ENCODE measurements around the gene ENO2.

GRCh38 chr12:6919588-6919987, 5.2 kb downstream of the ENO2 start:
- TF ChIP-seq CTCF (IDR thresholded peaks at IDR 0.05; ENCODE audit: low read depth, low read length, missing input control) (no peak), ATF3 (IDR thresholded peaks at IDR 0.05) (no peak), GABPA (IDR thresholded peaks at IDR 0.05 in 1 of 2, conservative IDR thresholded peaks at IDR 0.05 in 1 of 2) (no peak), EGR1 (IDR thresholded peaks at IDR 0.05; ENCODE audit: low read depth in 2 of 2) (no peak)
- TF ChIP-seq, protein P1, sequence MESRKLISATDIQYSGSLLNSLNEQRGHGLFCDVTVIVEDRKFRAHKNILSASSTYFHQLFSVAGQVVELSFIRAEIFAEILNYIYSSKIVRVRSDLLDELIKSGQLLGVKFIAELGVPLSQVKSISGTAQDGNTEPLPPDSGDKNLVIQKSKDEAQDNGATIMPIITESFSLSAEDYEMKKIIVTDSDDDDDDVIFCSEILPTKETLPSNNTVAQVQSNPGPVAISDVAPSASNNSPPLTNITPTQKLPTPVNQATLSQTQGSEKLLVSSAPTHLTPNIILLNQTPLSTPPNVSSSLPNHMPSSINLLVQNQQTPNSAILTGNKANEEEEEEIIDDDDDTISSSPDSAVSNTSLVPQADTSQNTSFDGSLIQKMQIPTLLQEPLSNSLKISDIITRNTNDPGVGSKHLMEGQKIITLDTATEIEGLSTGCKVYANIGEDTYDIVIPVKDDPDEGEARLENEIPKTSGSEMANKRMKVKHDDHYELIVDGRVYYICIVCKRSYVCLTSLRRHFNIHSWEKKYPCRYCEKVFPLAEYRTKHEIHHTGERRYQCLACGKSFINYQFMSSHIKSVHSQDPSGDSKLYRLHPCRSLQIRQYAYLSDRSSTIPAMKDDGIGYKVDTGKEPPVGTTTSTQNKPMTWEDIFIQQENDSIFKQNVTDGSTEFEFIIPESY (IDR thresholded peaks at IDR 0.05) = no peak
